Measurements from ENCODE around the gene GNB5. TPM values are rescaled to one million over a fixed set of nuclear protein-coding genes. Genes with fewer than 3 reads are reported as not detected.
"Not testable (repeated sequence)": the region's sequence is repeated elsewhere in the genome, so short reads cannot be mapped to it uniquely, and the experiment has no call there.

GNB5 gene
- total RNA-seq, 2 donors from 2014 or later = 20.5 to 24.1 TPM

DNA sequence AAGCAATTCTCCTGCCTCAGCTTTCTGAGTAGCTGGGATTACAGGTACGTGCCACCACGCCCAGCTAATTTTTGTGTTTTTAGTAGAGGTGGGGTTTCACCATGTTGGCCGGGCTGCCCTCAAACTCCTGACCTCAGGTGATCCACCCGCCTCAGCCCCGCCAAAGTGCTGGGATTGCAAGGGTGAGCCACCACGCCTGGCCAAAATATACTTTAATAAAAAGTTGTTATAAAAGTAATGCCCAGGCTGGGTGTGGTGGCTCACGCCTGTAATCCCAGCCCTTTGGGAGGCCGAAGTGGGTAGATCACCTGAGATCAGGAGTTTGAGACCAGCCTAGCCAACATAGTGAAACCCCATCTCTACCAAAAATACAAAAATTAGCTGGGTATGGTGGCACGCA is 94.7 kb downstream of the GNB5 start:
- H3K9me3 Mint-ChIP-seq; DNase-seq (ENCODE audit: low spot score in 2 of 2); H3K36me3 Mint-ChIP-seq; H3K27ac Mint-ChIP-seq; ATAC-seq: not testable (repeated sequence)

GRCh38 chr15:52095597-52096262 is 95.5 kb downstream of the GNB5 start:
- no peaks in the 10 kb centered on the region for H3K36me3 Mint-ChIP-seq
- no peak overlapping the region for H3K27ac Mint-ChIP-seq
- no peak for DNase-seq (ENCODE audit: low spot score in 2 of 2)
- ATAC-seq = no peak
- H3K9me3 Mint-ChIP-seq = no peaks in the 10 kb centered on the region

- ATAC-seq = no peak
- no peak for DNase-seq (ENCODE audit: low spot score in 2 of 2)
- Mint-ChIP-seq H3K9me3 (peaks cover 4 to 6% of the 10 kb centered on the region in 2 donors), H3K27ac (no peak overlapping the region), H3K36me3 (peaks cover 0 to 5% of the 10 kb centered on the region in 2 donors)
These were observed 96.2 kb downstream of the GNB5 start for GRCh38 chr15:52094811-52095584.

DNA sequence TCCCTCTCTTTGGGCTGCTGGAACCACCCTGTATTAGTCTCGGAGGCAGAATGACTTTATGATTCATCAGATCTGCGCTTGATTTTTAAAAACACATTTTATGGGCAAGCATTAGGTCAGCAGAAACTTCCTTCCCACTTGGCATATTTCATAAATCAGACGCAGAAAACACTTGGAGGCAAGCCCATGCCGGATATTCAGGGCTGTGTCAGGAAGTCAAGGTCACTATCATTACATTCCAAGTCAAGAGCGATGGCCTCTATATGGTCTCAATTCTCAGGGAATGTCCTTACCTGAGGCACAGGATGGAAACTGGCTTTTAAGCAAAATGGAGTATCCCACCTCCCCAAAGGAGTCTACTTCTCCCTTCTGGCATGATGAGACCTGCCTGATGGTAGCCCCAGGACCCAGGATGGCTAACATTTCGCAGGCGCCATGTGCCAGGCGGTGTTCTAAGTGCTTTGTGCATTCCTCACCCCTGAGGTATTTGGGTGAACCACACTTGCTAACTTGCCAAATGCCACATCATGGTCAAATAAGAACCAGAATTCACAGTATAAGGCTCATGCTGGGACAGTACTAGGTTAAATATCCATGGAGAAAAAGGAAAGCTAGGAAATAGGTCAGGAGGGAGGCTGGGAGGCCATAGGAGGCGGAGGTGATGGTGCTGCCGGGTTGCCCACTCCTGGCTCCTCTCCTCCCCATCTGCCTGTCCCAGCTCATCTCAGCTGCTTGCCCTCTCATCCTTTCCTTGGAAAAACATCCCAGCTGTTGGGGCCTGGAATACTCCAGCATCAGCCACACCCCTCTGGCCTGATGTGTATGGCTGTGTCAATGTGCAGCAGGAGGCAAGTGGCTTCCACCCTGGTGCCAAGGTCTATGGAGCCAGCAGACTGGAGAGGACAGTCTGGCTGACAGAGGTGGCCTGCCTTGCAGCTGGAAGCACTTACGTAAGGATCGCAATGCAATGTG is 97.4 kb downstream of the GNB5 start:
- ATAC-seq = no peak

DNA sequence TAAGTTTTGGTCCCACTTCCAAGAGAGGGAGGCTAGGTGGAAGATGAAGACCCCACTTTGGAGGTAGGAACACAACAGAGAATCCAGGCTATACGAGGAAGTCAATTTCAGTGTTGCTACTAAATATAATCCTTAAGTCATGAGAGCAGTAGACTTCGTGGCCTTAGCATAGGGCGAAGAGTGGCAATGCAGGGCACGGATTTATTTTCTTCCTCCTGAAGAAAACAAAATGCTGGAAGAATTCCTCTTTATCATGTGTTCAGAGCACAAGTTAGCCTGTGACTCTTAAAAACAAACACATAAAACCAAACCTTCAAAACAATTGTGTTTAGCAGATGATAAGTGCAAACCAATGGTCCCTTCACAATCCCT is 98.0 kb downstream of the GNB5 start:
- ATAC-seq (no peak), DNase-seq (ENCODE audit: low spot score in 2 of 2) (no peak)
- Mint-ChIP-seq H3K27ac (no peak overlapping the region), H3K9me3 (peaks cover 9 to 13% of the 10 kb centered on the region in 2 donors), H3K36me3 (peaks cover 7 to 12% of the 10 kb centered on the region in 2 donors)

More for the DNA sequence above, 97.4 kb downstream of the GNB5 start:
- Mint-ChIP-seq H3K36me3 (peaks cover 7 to 12% of the 10 kb centered on the region in 2 donors), H3K9me3 (peaks cover 9 to 13% of the 10 kb centered on the region in 2 donors), H3K27ac (no peak overlapping the region)
- DNase-seq (ENCODE audit: low spot score in 2 of 2) = no peak

DNA sequence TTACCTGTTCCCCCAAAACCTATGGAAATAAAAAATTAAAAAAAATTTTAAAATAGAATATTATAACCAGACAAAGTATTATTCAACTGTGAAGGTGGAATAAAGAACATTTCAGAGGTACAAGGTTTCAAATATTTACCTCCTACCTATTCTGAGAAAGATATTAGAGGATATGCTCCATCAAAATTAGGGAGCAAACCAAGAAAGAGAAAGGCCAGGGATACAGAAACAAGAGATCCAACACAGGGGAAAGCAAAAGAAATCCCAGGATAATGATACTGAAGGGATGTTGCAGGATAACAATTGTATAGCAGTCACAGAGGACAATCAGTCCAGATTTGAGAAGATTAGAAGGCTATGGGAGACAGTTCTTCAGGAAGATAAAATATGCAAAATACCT is 101.0 kb downstream of the GNB5 start:
- H3K27ac Mint-ChIP-seq = no peak overlapping the region
- peaks cover 9 to 13% of the 10 kb centered on the region in 2 donors for H3K9me3 Mint-ChIP-seq
- DNase-seq (ENCODE audit: low spot score in 2 of 2) = no peak
- no peak for ATAC-seq
- H3K36me3 Mint-ChIP-seq = peaks cover 7 to 12% of the 10 kb centered on the region in 2 donors

GRCh38 chr15:52086011-52086786 is 105.0 kb downstream of the GNB5 start:
- Mint-ChIP-seq H3K9me3 (peaks cover 9 to 13% of the 10 kb centered on the region in 2 donors), H3K27ac (no peak overlapping the region), H3K36me3 (peaks cover 7 to 12% of the 10 kb centered on the region in 2 donors)
- DNase-seq (ENCODE audit: low spot score in 2 of 2) (no peak), ATAC-seq (no peak)

GRCh38 chr15:52085299-52085698 is 105.9 kb downstream of the GNB5 start:
- H3K36me3 Mint-ChIP-seq = peaks cover 7 to 10% of the 10 kb centered on the region in 2 donors
- peaks cover 7 to 10% of the 10 kb centered on the region in 2 donors for H3K9me3 Mint-ChIP-seq
- ATAC-seq = no peak

GRCh38 chr15:52083603-52084002 is 107.6 kb downstream of the GNB5 start:
- H3K36me3 Mint-ChIP-seq = no peaks in the 10 kb centered on the region
- ATAC-seq (no peak), DNase-seq (ENCODE audit: low spot score in 2 of 2) (no peak)
- H3K27ac Mint-ChIP-seq = peak overlapping the region in 1 of 2 donors; percentile 8
- H3K9me3 Mint-ChIP-seq = no peaks in the 10 kb centered on the region

More at GRCh38 chr15:52085299-52085698, 105.9 kb downstream of the GNB5 start:
- no peak for DNase-seq (ENCODE audit: low spot score in 2 of 2)
- H3K27ac Mint-ChIP-seq = no peak overlapping the region

DNA sequence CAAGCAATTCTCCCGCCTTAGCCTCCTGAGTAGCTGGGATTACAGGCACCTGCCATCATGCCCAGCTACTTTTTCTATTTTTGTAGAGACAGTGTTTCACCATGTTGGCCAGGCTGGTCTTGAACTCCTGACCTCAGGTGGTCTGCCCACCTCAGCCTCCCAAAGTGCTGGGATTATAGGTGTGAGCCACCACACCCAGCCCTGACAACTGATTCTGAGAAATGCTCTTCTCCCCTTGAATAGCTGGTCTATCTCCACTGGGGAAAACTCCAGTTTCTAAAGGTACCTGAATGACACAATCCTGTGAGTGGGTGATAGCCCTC is 108.2 kb downstream of the GNB5 start:
- DNase-seq (ENCODE audit: low spot score in 2 of 2); H3K36me3 Mint-ChIP-seq; H3K9me3 Mint-ChIP-seq; H3K27ac Mint-ChIP-seq; ATAC-seq: not testable (repeated sequence)

DNA sequence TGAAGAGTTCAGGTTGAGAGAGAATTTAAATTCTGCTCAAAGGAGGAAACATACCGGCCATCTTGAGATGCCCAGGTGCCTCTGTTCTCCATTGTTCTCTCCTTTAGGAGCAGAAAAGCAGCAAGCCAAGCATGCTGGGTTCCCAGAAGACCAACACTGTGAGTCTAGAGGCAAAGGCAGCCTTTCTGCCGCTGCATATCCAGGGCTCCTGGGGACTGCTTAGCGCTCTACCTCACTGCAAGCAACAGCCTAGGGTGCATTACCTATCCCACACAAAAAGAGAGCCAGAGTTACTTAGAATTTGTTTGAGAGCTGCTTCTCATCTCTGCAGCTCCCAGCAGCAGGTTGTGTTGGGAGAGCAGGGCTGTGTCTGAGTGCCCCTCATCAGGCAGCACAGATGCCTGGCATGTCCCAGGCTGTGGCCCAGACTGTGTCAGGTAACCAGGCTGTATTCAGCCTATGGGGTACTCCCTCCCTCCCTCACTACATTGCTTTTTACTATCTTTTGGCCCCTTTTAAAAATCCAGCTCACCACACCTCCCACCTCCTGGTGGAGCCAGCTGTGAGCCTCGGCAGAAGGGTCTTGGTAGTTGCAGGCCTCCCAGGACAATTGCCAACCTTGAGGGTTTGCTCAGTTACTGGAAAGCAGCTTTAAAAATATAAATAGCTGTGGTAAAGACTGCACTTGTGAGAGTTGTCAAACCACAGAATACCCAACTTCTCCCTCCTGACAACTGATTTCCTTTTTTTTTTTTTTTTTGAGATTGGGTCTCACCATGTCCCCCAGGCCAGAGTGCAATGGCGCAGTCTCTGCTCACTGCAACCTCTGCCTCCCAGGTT is 108.8 kb downstream of the GNB5 start:
- no peaks in the 10 kb centered on the region for H3K36me3 Mint-ChIP-seq
- DNase-seq (ENCODE audit: low spot score in 2 of 2) (no peak), ATAC-seq (peak in 1 of 2 donors; percentile 28)
- H3K9me3 Mint-ChIP-seq = no peaks in the 10 kb centered on the region
- H3K27ac Mint-ChIP-seq = no peak overlapping the region

DNA sequence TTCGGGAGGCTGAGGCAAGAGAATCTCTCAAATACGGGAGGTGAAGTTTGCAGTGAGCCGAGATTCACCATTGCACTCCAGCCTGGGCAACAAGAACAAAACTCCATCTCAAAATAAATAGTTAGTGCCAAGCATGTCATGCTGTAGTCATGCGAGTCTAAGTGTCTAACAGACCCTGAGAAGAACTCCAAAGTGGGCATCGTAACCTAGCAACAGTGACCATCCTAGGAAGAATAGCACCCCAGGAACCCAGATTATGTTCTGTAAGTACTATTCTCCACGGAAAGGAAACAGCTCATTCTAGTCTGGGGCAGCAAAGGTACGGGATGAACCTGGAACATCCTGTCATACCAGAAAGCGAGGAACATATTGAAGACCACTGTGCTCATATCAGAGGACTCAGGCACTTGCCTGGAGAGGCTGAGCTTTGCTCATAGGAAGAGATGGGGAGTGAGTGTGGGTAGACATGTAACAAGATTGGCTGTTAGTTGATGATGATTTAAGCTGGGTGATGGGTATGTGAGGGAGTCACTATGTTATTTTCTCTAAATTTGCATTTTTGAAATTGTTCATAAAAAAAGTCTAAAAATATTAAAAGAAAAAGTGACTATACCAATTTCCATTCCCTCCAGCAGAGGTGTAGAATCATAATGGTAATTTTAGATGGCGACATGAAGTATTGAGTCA is 110.3 kb downstream of the GNB5 start:
- no peak for DNase-seq (ENCODE audit: low spot score in 2 of 2)
- H3K36me3 Mint-ChIP-seq = no peaks in the 10 kb centered on the region
- H3K9me3 Mint-ChIP-seq = no peaks in the 10 kb centered on the region
- ATAC-seq = no peak
- no peak overlapping the region for H3K27ac Mint-ChIP-seq

GRCh38 chr15:52080031-52080430 is 111.2 kb downstream of the GNB5 start:
- no peak overlapping the region for H3K27ac Mint-ChIP-seq
- no peaks in the 10 kb centered on the region for H3K36me3 Mint-ChIP-seq
- H3K9me3 Mint-ChIP-seq = no peaks in the 10 kb centered on the region

GRCh38 chr15:52078876-52079700 is 112.1 kb downstream of the GNB5 start:
- Mint-ChIP-seq H3K9me3 (no peaks in the 10 kb centered on the region), H3K36me3 (no peaks in the 10 kb centered on the region), H3K27ac (no peak overlapping the region)
- ATAC-seq = peak; percentile 83 to 85
- peak; percentile 60 to 92 for DNase-seq (ENCODE audit: low spot score in 2 of 2)

More at GRCh38 chr15:52080031-52080430, 111.2 kb downstream of the GNB5 start:
- no peak for ATAC-seq
- no peak for DNase-seq (ENCODE audit: low spot score in 2 of 2)
